GM12878 (cell line): ENCODE data around the gene VIT. TPM values are rescaled to one million over a fixed set of nuclear protein-coding genes. Genes with fewer than 3 reads are reported as not detected.
"Not testable (repeated sequence)": the region's sequence is repeated elsewhere in the genome, so short reads cannot be mapped to it uniquely, and the experiment has no call there.

Source experiments
- ATAC-seq: fragments of 200-7000 bp; cut with Tn5 transposase; 3 replicates; pipeline ENCODE4 v1.9.1; 2020; ENCODE audit warnings: mild to moderate bottlenecking, moderate library complexity
- BruUV-seq: library from RNA; stranded (reverse); fragments of 400-500 nt; replicated peaks from 2 replicates; lab custom pipeline; 2021; lab: Mats Ljungman, UMichigan
- CTCF ChIA-PET: fragments of 300-600 bp; sonication (Branson Sonifier 250); formaldehyde crosslinking; extraction: SDS; loops from one replicate; lab custom pipeline; 2021; ENCODE audit warnings: inconsistent platforms; lab: Yijun Ruan, JAX
- POLR2A ChIA-PET: fragments of 350-600 bp; formaldehyde crosslinking; extraction: SDS; loops from one replicate; lab custom pipeline; 2021; ENCODE audit warnings: inconsistent platforms; lab: Charles Lee
- RAD21 ChIA-PET: fragments of 300-600 bp; sonication (Branson Sonifier 250); formaldehyde crosslinking; loops from one replicate; lab custom pipeline; 2023; ENCODE audit warnings: antibody characterized with exemption; ENCODE audit not compliant: unreplicated experiment; lab: Charles Lee
- SMC1A ChIA-PET: fragments of 300-600 bp; sonication (Branson Sonifier 250); formaldehyde crosslinking; loops from one replicate; lab custom pipeline; 2023; ENCODE audit not compliant: unreplicated experiment, uncharacterized antibody; lab: Charles Lee
- DNase-seq: peaks from one replicate; pipeline ENCODE4 v3.0.0-alpha.2; 2011; ENCODE audit warnings: low read depth, low spot score
- FAIRE-seq: peaks from 3 replicates; lab custom pipeline; 2011; peaks lifted over from hg19 to GRCh38; lab: Jason Lieb, UNC
- H2AFZ ChIP-seq: 2 replicates; pipeline ENCODE4 v1.6.0; 2011; ENCODE audit warnings: low read depth, low read length, control low read depth; ENCODE audit not compliant: control insufficient read depth
- H3K27ac ChIP-seq: 2 replicates; pipeline ENCODE4 v1.5.1; 2011; ENCODE audit warnings: control low read depth; ENCODE audit not compliant: control insufficient read depth, insufficient read depth
- H3K27me3 ChIP-seq, 2 experiments: replicated peaks in 1 of 2; 2 replicates each; pipeline versions ENCODE4 v1.6.0 to v1.6.1; 2011; ENCODE audit warnings: low read length in 1 of 2; ENCODE audit not compliant: control insufficient read depth in 2 of 2, insufficient read depth in 2 of 2
- H3K36me3 ChIP-seq, 2 experiments: 2 replicates each; pipeline ENCODE4 v1.5.1; 2011; ENCODE audit warnings: low read length in 1 of 2; ENCODE audit not compliant: control insufficient read depth in 2 of 2, insufficient read depth in 2 of 2
- H3K4me1 ChIP-seq: 2 replicates; pipeline ENCODE4 v1.6.1; 2011; ENCODE audit warnings: mild to moderate bottlenecking, low read length, moderate library complexity, mixed read lengths; ENCODE audit not compliant: control insufficient read depth, insufficient read depth
- H3K4me2 ChIP-seq: 2 replicates; pipeline ENCODE4 v1.6.0; 2011; ENCODE audit warnings: control low read depth; ENCODE audit not compliant: control insufficient read depth, insufficient read depth
- H3K4me3 ChIP-seq: fragments of 200-600 bp; sonication (generic); 2 replicates; pipeline ENCODE4 v1.5.1; 2016
- H3K79me2 ChIP-seq: 2 replicates; pipeline ENCODE4 v1.6.0; 2011; ENCODE audit warnings: low read length; ENCODE audit not compliant: control insufficient read depth, insufficient read depth
- H3K9ac ChIP-seq: 2 replicates; pipeline ENCODE4 v1.8.0; 2011; ENCODE audit warnings: low read length, control low read depth, mixed read lengths; ENCODE audit not compliant: control insufficient read depth, insufficient read depth
- H3K9me3 ChIP-seq: replicated peaks from 3 replicates; pipeline ENCODE4 v1.5.1; 2011; ENCODE audit warnings: mild to moderate bottlenecking, low read length; ENCODE audit not compliant: control insufficient read depth, insufficient read depth
- H4K20me1 ChIP-seq: 2 replicates; pipeline ENCODE4 v1.6.0; 2011; ENCODE audit not compliant: control insufficient read depth, insufficient read depth
- ATF3 ChIP-seq: IDR thresholded peaks from 2 replicates; pipeline ENCODE4 v1.6.1; 2011; ENCODE audit warnings: low read depth, mild to moderate bottlenecking, low read length, moderate library complexity, borderline replicate concordance; ENCODE audit errors: extremely low read depth
- CBX3 ChIP-seq: fragments of 200-600 bp; sonication (generic); IDR thresholded peaks from 2 replicates; pipeline ENCODE4 v1.6.1; 2016; ENCODE audit warnings: low read depth, borderline replicate concordance
- CHD2 ChIP-seq: IDR thresholded peaks from 2 replicates; pipeline ENCODE4 v1.6.1; 2011; ENCODE audit warnings: low read depth, low read length, improper control_type of control experiment, borderline replicate concordance
- EGR1 ChIP-seq, 2 experiments: IDR thresholded peaks; 1 replicate in 1 of 2; 2 replicates in 1 of 2; pipeline ENCODE4 v1.6.1; 2011 to 2012; ENCODE audit warnings: low read depth in 2 of 2, low read length in 2 of 2, borderline replicate concordance in 1 of 2, mild to moderate bottlenecking in 1 of 2, moderate library complexity in 1 of 2
- ETV6 ChIP-seq, 2 experiments: fragments of 450-650 bp in 1 of 2; IDR thresholded peaks in 1 of 2; conservative IDR thresholded peaks in 1 of 2; 2 replicates each; pipeline ENCODE4 v1.6.1; 2014; ENCODE audit warnings: antibody characterized with exemption in 1 of 2, borderline replicate concordance in 1 of 2, low read depth in 1 of 2, mild to moderate bottlenecking in 1 of 2, moderate library complexity in 1 of 2
- LARP7 ChIP-seq: fragments of 450-650 bp; IDR thresholded peaks from 2 replicates; pipeline ENCODE4 v1.6.1; 2017; ENCODE audit warnings: mild to moderate bottlenecking
- NBN ChIP-seq: fragments of 450-650 bp; IDR thresholded peaks from 2 replicates; pipeline ENCODE4 v1.6.1; 2016
- NFYB ChIP-seq: IDR thresholded peaks from 2 replicates; pipeline ENCODE4 v1.6.1; 2011; ENCODE audit warnings: low read depth, mild to moderate bottlenecking, low read length, improper control_type of control experiment, moderate library complexity; ENCODE audit not compliant: insufficient read depth
- NR2C1 ChIP-seq: fragments of 450-650 bp; IDR thresholded peaks from 2 replicates; pipeline ENCODE4 v1.6.1; 2017; ENCODE audit warnings: antibody characterized with exemption, mild to moderate bottlenecking, moderate library complexity
- PBX3 ChIP-seq: IDR thresholded peaks from 2 replicates; pipeline ENCODE4 v1.6.1; 2011; ENCODE audit warnings: mild to moderate bottlenecking, low read depth, low read length, moderate library complexity; ENCODE audit not compliant: insufficient replicate concordance
- RELA ChIP-seq: fragments of 450-650 bp; IDR thresholded peaks from 2 replicates; pipeline ENCODE4 v1.8.0; 2014; ENCODE audit warnings: borderline replicate concordance; ENCODE audit not compliant: partially characterized antibody
- RELB ChIP-seq: fragments of 450-650 bp; IDR thresholded peaks from 2 replicates; pipeline ENCODE4 v1.6.1; 2017; ENCODE audit warnings: low read depth, mild to moderate bottlenecking, moderate library complexity
- RFX5 ChIP-seq: IDR thresholded peaks from 2 replicates; pipeline ENCODE4 v1.6.1; 2011; ENCODE audit warnings: low read depth, low read length, improper control_type of control experiment
- SMAD1 ChIP-seq: fragments of 450-650 bp; IDR thresholded peaks from 2 replicates; pipeline ENCODE4 v1.6.1; 2018; ENCODE audit warnings: mild to moderate bottlenecking, low read depth; ENCODE audit not compliant: partially characterized antibody
- SMARCA5 ChIP-seq: fragments of 450-650 bp; IDR thresholded peaks from 2 replicates; pipeline ENCODE4 v1.6.1; 2017; ENCODE audit warnings: mild to moderate bottlenecking
- TBL1XR1 ChIP-seq: IDR thresholded peaks from 2 replicates; pipeline ENCODE4 v1.6.1; 2012; ENCODE audit warnings: low read depth, low read length, improper control_type of control experiment
- ZNF24 ChIP-seq: fragments of 450-650 bp; IDR thresholded peaks from 2 replicates; pipeline ENCODE4 v1.6.1; 2017; ENCODE audit warnings: antibody characterized with exemption, mild to moderate bottlenecking
- ZNF384 ChIP-seq: IDR thresholded peaks from 2 replicates; pipeline ENCODE4 v1.6.1; 2012; ENCODE audit warnings: low read depth, mild to moderate bottlenecking, low read length, improper control_type of control experiment, borderline replicate concordance
- WGBS: methylation state at CpG from one replicate; pipeline ENCODE4 v1.1.6; 2016; ENCODE audit warnings: low lambda C conversion rate; ENCODE audit not compliant: insufficient replicate concordance, insufficient coverage; ENCODE audit errors: missing lambda C conversion rate; 5-methylcytosine and 5-hydroxymethylcytosine counted together
- in situ Hi-C: fragments of 300-500 bp; cut with MboI; formaldehyde crosslinking; loops from 9 replicates; pipeline ENCODE4 v1.14.3; 2018; ENCODE audit warnings: mixed read lengths
- intact Hi-C: fragments of 100-400 bp; cut with micrococcal nuclease; formaldehyde crosslinking; loops from one replicate; pipeline ENCODE4 v1.14.2; 2022; ENCODE audit not compliant: unreplicated experiment
- polyA plus RNA-seq, 11 experiments: library from polyadenylated mRNA; depleted of rRNA in 4 of 11; unstranded in 6 of 11; stranded (reverse) in 5 of 11; fragments of >200 nt; fragmentation: Nextera tagmentation in 4 of 11; fragmentation: Illumina TruSeq in 1 of 11; extraction: Ambion mirVana in 4 of 11; extraction: Trizol in 1 of 11; gene quantifications; 1 replicate in 1 of 11; 2 replicates in 10 of 11; pipeline versions ENCODE4 v1.2.1 to v1.2.3, GENCODE V29; 2011 to 2016; ENCODE audit warnings: inconsistent platforms in 2 of 11, missing spikeins in 2 of 11, low read depth in 1 of 11
- total RNA-seq, 4 experiments: library from RNA; depleted of rRNA in 3 of 4; stranded (reverse); fragments of >200 nt in 3 of 4; fragmentation: Illumina TruSeq in 1 of 4; extraction: Trizol in 1 of 4; gene quantifications; 2 replicates each; pipeline versions ENCODE4 v1.2.1 to v1.2.3, GENCODE V29; 2013 to 2021

VIT gene
- total and polyA plus RNA-seq, 10 of the 15 experiments (the other 5 are each of a cell fraction or from before 2014, with no cell fraction given), result 0.05 to 0.14 TPM; not detected in 8

GRCh38 chr2:36683002-36683401 lies 13.5 kb upstream of the VIT start:
- TF ChIP-seq NBN (no peak), RFX5 (no peak), RELA (no peak), CBX3 (no peak), ETV6 (conservative IDR thresholded peaks at IDR 0.05 in 1 of 2, IDR thresholded peaks at IDR 0.05 in 1 of 2; ENCODE audit: borderline replicate concordance in 1 of 2, low read depth in 1 of 2) (no peak), RELB (no peak), SMARCA5 (no peak), ZNF384 (no peak), NFYB (no peak), CHD2 (no peak), PBX3 (no peak), ATF3 (no peak), ZNF24 (no peak), EGR1 (IDR thresholded peaks at IDR 0.05; ENCODE audit: borderline replicate concordance in 1 of 2, low read depth in 2 of 2, low read length in 2 of 2) (no peak), SMAD1 (no peak), NR2C1 (no peak), TBL1XR1 (no peak), LARP7 (no peak)
- H3K4me3 ChIP-seq, result no peak overlapping the region
- H3K9ac ChIP-seq, result no peak overlapping the region
- no peaks in the 10 kb centered on the region; a peak in 1 of 4 replicates for H3K27me3 ChIP-seq
- H2AFZ ChIP-seq, result no peak overlapping the region
- no peaks in the 10 kb centered on the region for H4K20me1 ChIP-seq
- no peak overlapping the region for H3K27ac ChIP-seq
- no peaks in the 10 kb centered on the region for H3K36me3 ChIP-seq
- no peaks in the 10 kb centered on the region for H3K4me1 ChIP-seq
- ChIA-PET SMC1A (no interaction called here), CTCF (no interaction called here), RAD21 (no interaction called here), POLR2A (no interaction called here)
- 0% methylated on average over 2 of the region's 2 CpGs for WGBS
- no peak overlapping the region for H3K4me2 ChIP-seq
- FAIRE-seq (no peak), DNase-seq (no peak), ATAC-seq (no peak)
- H3K79me2 ChIP-seq, result no peaks in the 10 kb centered on the region
- in situ Hi-C loops (no loop called here), intact Hi-C loops (no loop called here)
- no peaks in the 10 kb centered on the region; the same call in 2 of the 3 replicates for H3K9me3 ChIP-seq
- BruUV-seq, result no TSS peak

- in situ Hi-C loops, FAIRE-seq, SMC1A ChIA-PET, H3K4me2 ChIP-seq, BruUV-seq, H4K20me1 ChIP-seq, H3K9ac ChIP-seq, H3K27ac ChIP-seq, H3K79me2 ChIP-seq, intact Hi-C loops, CTCF ChIA-PET, H3K27me3 ChIP-seq, H3K9me3 ChIP-seq, ATAC-seq, H3K4me1 ChIP-seq, DNase-seq, POLR2A ChIA-PET, H3K4me3 ChIP-seq, H3K36me3 ChIP-seq, RAD21 ChIA-PET, H2AFZ ChIP-seq: not testable (repeated sequence)
- WGBS, result 63% methylated on average over 12 of the region's 30 CpGs
Measured at GRCh38 chr2:36688291-36688690, 8.2 kb upstream of the VIT start.
